Cardiac septum (tissue), 1 donor: ENCODE measurements around the gene TLR3. TPM values are rescaled to one million over a fixed set of nuclear protein-coding genes. Genes with fewer than 3 reads are reported as not detected.
"Not testable (repeated sequence)": the region's sequence is repeated elsewhere in the genome, so short reads cannot be mapped to it uniquely, and the experiment has no call there.

Experiments used
- DNase-seq: peaks from one replicate; pipeline ENCODE4 v3.0.0-alpha.2; 2020; ENCODE audit warnings: low spot score
- intact Hi-C: fragments of 100-400 bp; cut with DNase I; formaldehyde crosslinking; loops from one replicate; pipeline ENCODE4 v1.14.0; 2022
- long read RNA-seq: library from polyadenylated mRNA; unstranded; transcript quantifications from one replicate; pipeline ENCODE4 v2.0.0, GENCODE V29; 2021
- total RNA-seq: library from RNA; stranded (reverse); fragmentation: NEBNext Ultra II Directional; extraction: Animal tissue kit (Norgen Biotek cat#: 25700); gene quantifications from one replicate; pipeline ENCODE4 v1.2.1, GENCODE V29; 2021
- donor health status: DM: no; HTN: no; CAD: no.

The TLR3 gene
- 2.3 TPM for total RNA-seq
- long read RNA-seq, result 0 reads

- intact Hi-C loops, result loop anchor here (5.0 kb wide), 1 partner anchor 69 kb away; no protein-coding TSS in a partner anchor
- no peak for DNase-seq
Observed at GRCh38 chr4:186068581-186069348, at the start of gene TLR3. Gene TLR3 (plus strand): TSS chr4:186069156. CDS start chr4:186076620, 7,464 bp downstream.

DNA sequence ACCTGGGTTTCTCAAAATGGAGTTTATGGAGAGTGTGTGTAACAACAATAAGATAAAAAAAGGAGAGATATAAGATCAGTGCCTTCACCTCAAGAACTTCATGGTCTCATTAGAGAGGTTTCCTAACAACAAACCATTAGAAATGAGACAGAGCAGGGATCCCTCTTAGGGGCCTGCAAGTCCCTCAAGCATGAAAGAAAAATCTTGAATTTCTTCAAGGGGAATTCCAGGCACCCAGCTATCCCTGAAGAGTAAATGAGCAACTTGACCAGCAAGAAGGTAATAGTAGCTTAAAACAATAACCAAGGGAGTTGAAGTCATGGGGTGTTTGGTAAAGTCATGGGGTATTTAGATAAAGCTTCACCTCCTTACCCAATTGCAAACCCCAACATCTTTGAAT is 49.7 kb upstream of the TLR3 start:
- no peak for DNase-seq
- intact Hi-C loops, result no loop called here

DNA sequence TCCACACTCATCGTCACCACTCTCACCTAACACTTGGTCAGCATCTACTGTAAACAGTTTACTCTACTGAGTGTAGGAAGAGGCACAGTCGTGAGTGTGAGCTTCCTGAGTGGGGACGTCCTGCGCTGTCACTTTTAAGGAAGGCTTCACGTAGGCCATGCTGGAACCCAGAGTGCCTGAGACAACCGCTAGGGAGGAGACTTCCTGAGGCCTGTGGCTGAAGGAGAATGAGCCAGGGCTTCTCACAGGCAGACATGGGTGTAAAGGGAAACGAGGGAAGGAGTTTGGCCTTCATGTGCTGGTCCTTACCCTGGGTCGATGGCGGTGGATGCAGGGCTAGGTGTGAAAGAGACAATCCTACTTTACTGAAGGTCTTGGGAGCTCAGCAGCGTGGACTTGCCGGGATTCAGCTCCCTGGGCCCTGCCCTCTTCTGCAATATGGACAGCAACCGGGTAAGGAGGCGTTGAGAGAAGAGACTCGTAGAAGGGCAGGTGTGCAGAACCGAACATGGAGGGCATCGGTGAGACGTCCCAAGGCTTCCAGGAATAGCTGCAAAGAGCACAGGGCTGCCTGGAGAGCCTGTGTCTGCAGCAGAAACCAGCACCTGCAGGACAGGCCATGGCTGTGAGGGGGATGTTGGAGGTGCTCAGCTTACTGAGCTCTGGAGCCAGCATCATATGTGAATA is 48.7 kb upstream of the TLR3 start:
- intact Hi-C loops, result loop anchor here (5.0 kb wide), 3 partner anchors 128 to 378 kb away; no protein-coding TSS in a partner anchor
- no peak for DNase-seq

DNA sequence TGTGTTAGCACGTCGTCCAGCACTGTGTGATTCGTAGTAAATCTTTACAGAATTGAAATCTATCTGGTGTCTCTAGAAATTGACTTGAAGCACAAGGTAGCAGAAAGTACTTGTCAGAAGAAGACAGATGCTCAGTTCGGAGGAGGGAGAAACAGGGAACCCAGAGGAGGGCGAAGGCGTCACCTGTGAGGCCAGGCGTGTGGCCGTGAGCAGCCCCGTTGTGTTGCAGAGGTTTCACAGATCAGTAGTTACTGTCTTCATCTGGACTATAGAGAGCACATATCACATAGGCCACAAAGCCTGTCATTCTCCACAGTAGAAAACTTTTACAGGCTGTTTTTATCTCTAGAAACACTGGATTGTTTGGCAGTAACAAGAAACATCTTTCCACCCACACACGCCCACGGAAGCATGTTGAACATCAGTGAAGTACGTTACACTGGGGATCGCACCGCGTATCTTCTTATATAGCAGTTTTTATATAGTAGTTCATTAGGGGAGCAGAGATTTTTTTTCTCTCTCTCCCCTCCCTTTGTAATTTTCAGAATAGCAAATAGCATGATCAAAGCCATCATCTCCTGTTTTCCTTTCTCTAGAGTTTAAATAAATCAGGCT is 48.1 kb upstream of the TLR3 start:
- DNase-seq, result no peak
- intact Hi-C loops, result loop anchor here (5.0 kb wide), 3 partner anchors 129 to 379 kb away; no protein-coding TSS in a partner anchor

- no peak for DNase-seq
- intact Hi-C loops, result loop anchor here (5.0 kb wide), 3 partner anchors 129 to 379 kb away; no protein-coding TSS in a partner anchor
Observed at GRCh38 chr4:186021461-186022167, 47.3 kb upstream of the TLR3 start.

DNA sequence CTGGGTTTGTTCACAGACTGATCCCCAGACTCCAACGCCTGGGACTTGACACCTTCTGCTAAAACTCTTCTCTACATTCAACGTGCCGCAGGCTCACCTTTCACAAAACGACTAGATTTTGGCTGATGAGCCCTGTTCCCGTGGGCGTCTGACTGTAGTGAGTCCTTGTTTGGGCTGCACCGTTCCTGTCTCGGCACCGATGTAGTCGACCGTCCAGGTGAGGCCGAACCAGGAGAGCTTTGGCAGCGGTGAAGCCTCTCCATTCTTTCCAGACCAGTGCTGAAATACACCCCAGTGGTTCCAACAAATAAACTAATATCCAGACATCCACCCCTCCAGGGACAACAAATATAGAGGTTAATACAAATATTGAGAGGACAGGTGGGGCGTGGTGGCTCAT is 45.0 kb upstream of the TLR3 start:
- intact Hi-C loops, result loop anchor here (5.0 kb wide), 3 partner anchors 132 to 382 kb away; no protein-coding TSS in a partner anchor

DNA sequence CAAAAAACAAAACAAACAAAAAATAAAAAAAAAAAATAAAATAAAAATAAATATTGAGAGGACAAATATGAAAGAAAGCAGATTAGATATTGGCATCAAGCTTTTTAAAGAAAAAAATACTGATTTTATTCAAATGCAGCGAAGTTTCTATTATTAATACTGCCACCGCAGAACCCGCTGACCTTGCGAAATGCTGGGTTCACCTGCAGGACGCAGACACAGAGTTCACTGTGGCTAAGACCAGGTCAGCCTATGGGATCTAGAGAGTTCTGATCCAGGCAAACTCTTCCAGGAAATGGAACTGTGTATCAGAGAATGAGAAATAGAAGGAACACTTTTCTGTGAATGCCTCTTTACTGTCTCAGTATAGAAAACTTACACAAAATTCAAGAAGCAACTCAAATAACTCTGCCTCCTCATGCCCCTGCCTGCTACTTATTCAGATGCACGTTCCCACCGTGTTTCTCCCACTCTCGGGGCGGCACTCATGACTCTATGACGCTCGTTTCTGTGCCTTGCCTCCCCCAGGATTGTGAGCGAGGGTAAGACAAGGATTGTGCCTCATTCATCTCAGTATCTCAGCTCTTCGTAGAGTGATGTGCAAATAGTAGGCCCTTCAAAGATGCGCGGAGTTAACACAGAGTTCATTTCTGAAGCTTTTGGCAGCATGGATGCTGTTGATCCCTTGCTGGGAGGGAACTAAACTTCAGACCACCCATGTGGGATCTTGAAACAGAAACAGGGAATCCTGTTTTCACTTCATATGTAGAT is 44.1 kb upstream of the TLR3 start:
- intact Hi-C loops, result loop anchor here (5.0 kb wide), 3 partner anchors 133 to 383 kb away; no protein-coding TSS in a partner anchor
- DNase-seq, result no peak

More for the DNA sequence above, 45.0 kb upstream of the TLR3 start:
- no peak for DNase-seq

GRCh38 chr4:186025408-186025690 is 43.6 kb upstream of the TLR3 start:
- DNase-seq, result no peak
- intact Hi-C loops, result no loop called here

DNA sequence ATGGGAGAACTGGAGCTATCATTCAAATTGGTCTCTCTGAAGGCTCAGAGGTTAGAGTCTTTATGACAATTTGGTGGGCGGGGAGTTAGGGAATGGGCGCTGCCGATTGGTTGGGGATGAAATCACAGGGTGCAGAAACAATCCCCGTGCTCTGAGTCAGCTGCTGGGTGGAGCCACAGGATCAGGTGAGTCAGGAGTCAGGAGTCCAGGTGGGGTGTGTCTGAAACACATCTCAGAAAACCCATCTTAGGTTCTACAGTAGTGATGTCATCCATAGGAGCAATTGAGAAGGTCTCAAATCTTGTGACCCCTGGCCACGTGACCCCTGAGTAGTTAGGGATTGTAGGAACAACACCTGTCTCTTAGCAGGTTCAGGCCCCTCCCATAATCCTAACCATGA is 41.6 kb upstream of the TLR3 start:
- intact Hi-C loops, result no loop called here
- no peak for DNase-seq

DNA sequence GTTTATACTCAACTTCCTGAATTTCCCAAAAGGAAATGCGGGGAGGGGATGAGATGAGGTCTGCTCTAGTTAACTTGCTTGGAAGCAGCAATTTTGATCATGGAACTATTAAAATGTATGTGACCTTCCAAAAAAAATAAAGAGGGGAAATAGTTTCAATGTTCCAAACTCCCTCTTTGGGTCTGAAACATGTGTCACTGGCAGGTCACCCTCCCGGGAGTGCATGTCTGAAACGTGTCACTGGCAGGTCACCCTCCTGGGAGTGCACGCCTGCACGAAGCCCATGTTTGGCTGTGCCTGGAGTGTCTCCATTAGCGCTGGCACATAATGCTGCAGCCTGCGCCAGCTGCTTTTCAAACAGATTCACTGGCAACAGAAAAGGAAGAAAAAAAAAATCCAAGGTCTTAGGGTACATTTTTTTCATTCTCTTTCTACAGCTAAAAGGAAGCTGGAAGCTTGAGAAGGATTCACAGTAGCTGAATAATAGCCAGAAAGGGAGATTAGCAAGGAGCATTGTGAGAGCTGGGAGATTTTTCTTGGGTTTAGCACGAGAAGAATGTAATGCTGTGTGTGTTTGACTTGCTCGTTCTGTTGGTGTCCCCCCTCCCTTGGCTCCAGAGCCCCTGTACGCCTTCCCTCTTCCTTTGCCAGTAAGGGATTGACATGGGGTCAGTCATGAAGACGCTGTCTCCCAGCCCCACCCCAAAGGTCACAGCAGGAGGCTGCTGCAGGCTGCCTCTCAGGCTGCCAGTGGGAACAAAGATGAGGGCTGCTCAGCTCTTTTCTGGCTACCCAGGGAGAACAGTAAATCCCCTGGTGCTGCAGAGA is 39.2 kb upstream of the TLR3 start:
- DNase-seq, result peak; percentile 87
- intact Hi-C loops, result no loop called here

GRCh38 chr4:186030399-186030775 is 38.6 kb upstream of the TLR3 start:
- no peak for DNase-seq
- intact Hi-C loops, result no loop called here

DNA sequence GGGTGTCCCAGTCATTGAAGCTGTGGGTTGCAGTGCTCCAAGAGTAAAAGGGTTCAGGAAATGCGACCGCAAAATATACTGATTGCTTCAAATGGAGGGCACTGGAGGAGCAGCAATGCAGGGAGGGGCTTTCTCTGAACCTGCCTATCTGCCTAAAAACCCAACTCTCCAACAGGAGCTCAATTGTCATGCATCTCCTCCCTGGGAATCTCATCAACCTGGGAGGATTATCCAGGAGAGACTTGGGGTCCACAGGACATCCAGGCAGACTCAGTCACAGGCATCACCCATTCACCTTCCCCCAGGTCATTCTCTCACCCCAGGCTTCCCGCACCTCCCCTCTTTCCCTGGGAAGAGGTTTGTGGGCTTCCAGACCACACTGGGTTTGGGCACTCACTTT is 38.2 kb upstream of the TLR3 start:
- no peak for DNase-seq
- intact Hi-C loops, result no loop called here

GRCh38 chr4:186032259-186032658 is 36.7 kb upstream of the TLR3 start:
- intact Hi-C loops, result no loop called here
- DNase-seq, result no peak

DNA sequence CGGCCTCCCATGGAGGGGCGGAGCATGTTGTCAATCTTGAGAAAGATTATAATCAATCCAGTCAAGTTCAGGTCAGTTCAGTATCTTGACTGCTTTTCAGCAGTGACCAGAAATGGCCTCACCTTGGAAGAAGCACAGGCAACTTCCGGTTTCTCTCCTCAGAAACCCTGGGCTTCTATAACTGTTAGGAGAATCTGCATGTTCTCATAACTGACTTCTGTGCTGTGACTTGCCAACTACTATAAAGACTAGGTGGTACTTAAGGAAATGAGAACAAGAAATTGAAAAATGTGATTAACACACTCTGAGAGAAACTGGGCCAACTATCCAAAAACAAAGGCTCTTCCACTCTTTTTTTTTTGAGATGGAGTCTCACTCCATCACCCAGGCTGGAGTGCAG is 35.9 kb upstream of the TLR3 start:
- no peak for DNase-seq
- intact Hi-C loops, result no loop called here

GRCh38 chr4:186034613-186035012 is 34.3 kb upstream of the TLR3 start:
- intact Hi-C loops, result loop anchor here (5.0 kb wide), 1 partner anchor 397 kb away; no protein-coding TSS in a partner anchor
- not testable (repeated sequence) for DNase-seq

DNA sequence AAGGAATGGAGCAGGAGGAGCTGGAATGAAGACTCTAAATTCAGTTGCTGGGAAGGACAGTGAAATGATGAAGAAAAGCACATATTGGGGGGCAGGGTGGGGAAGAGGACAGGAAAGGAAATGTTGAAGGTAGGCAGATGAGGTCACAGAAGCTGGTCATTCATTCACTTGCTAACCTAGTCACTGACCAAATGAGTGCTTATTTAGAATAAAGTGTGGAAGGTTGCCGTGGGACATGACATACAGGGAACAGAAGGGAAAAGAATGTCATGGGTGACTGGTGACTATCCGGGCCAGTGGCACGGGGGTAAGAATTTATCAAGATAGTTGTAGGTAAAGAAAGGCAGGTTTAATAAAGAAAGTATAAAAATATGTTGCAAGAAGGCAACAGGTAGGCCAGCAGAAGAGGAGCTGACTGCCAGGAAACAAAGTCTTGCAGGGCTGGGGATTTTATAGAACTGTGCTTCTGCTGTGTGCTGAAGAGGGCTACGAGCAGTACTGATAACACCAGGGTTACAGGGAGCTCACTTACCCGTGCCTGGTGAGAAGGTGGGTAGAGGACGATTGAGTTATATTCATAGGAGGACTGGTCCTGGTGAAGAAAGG is 31.9 kb upstream of the TLR3 start:
- intact Hi-C loops, result loop anchor here (5.0 kb wide), 1 partner anchor 400 kb away; no protein-coding TSS in a partner anchor
- no peak for DNase-seq

- intact Hi-C loops, result loop anchor here (5.0 kb wide), 1 partner anchor 401 kb away; no protein-coding TSS in a partner anchor
Observed at GRCh38 chr4:186037692-186038658, 31.0 kb upstream of the TLR3 start.

More at GRCh38 chr4:186037692-186038658, 31.0 kb upstream of the TLR3 start:
- DNase-seq, result no peak
